Measurements from ENCODE around the gene NFKBIE.
A peak's percentile ranks its signal among the peaks of the same experiment; 100 is the strongest.

The NFKBIE gene

DNA sequence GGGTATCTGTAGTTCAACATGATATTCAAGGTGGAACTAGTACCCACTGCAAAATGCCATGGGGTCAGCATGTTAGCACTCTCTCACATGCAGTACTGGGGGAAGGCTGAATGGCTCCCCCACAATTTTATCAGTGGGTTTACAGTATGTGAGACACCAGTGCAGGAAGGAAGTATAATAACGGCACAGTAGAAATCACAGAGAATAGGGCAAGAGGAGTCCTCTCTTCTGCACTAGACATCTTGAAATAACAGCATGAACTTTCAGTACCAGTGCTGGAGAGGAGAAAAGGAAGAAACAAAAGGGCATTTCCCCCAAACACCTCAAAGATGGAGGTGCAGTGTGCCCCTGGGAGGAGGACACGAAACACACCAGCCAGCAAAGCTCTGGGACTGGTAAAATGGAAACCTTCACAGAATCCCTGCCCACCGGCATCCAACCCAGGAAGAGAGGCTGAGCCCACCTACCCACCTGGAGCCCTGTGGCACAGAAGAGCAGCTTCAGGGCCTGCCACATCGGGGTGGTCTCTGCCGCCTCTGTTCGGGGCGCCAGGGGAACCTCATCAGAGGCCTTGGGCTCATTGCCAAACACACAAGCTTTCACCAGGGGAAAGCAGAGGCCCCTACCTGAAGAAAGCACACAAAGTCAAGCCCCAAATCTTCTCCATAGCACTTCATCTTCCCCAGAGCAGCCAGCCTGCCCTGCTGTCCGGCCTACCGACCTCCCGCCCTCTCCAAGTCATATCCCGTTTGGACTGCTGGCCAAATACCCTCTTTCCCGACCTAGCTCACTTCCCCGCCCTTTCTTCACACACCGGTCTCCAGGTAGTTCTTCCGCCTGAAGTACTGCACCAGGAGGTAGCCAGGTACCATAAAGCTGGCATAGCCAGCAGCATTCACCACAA lies 9.2 kb downstream of the NFKBIE start:
- H3K4me1 Mint-ChIP-seq (ENCODE audit: low read depth in 2 of 2): peaks cover 51 to 58% of the 10 kb centered on the region in 2 donors
- peak overlapping the region; percentile 79 to 83 for H3K27ac Mint-ChIP-seq
- DNase-seq (no peak), ATAC-seq (replicated peaks) (peak; percentile 9)
- H3K36me3 Mint-ChIP-seq (ENCODE audit: insufficient read depth): peaks cover 86% of the 10 kb centered on the region
- H3K4me3 Mint-ChIP-seq: peak overlapping the region; percentile 76 to 87
- no peaks in the 10 kb centered on the region for H3K27me3 Mint-ChIP-seq
- H3K9me3 Mint-ChIP-seq: no peaks in the 10 kb centered on the region

DNA sequence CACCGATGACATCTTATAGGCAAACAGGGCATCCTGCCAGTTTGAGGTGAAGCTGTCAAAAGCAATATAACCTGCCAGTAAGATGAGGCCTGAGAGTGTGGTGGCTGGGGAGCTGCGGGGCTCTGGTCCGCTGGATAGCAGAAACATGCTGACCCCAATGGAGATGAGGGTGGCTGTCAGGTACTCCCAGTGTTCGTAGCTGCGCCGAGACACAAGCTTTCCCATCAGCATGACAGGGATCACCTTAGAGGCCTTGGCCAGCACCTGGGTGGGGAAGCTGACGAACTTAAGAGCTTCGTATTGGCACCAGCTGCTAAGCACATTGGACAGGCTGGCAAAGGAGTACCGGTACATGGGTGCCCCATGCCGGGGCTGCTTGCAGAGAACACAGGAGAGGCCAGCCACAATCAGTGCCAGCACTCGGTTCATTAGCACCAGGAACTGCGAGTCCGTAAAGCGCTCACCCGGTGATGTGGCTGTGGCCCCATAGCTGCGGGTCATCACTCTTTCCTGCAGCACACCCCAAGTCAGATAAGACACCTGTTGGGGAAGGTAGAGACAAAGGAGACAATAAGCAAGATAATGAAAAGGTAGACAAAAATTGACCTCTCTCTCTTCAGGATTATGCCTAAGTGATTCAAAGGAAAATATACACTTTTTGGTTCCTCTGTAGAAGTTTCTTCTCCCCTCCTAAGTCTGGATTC lies 10.1 kb downstream of the NFKBIE start:
- ATAC-seq (replicated peaks): no peak
- Mint-ChIP-seq H3K9me3 (no peaks in the 10 kb centered on the region), H3K4me1 (ENCODE audit: low read depth in 2 of 2) (peaks cover 50 to 56% of the 10 kb centered on the region in 2 donors), H3K4me3 (peak overlapping the region; percentile 76 to 87), H3K27me3 (no peaks in the 10 kb centered on the region), H3K27ac (peak overlapping the region; percentile 79 to 83), H3K36me3 (ENCODE audit: insufficient read depth) (peaks cover 93% of the 10 kb centered on the region)
- DNase-seq: no peak

DNA sequence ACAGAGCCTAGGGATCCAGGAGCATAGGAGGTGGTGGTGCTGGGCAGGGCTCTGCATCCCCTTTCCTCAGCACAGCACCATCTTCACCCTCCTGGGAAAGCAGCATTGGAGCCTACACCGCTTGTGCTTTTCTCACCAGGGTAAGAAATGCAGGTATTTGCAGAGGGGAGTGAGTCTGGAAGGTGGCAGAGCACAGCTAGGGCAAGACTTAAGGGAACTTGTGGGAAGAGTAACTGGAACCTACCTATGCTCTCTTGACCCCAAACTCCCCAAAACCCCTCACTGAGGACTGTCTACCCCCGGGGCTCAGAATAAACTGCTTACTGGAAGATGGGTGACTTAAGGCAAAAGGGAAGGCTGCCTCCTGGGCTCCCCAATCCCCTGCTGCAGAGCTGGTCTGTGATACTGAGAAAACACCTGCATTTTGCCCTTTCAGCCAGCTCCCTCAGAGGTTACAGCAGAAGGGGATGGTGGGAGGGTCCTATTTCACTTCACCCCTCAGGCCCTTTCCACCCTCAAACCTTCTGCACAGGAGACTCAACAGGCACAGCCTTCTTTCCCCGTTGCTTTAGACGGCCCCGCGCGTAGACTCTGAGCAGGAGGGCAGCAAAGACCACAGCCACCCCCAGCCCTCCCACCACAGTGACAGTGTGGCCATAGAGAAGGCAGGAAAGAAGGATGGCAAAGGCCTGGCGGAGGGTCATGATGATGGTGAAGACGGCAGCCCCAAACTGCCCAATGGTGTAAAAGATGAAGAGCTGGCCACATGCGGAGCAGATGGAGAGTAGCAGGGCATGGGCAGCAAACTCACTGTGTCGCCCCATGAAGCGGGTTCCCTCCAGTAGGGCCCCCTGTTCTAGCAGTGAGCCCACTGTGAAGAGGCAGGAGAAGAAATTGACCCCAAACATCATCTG lies 10.9 kb downstream of the NFKBIE start:
- no peaks in the 10 kb centered on the region for H3K27me3 Mint-ChIP-seq
- H3K9me3 Mint-ChIP-seq: no peaks in the 10 kb centered on the region
- ATAC-seq (replicated peaks): no peak
- peak overlapping the region; percentile 79 to 83 for H3K27ac Mint-ChIP-seq
- peaks cover 93% of the 10 kb centered on the region for H3K36me3 Mint-ChIP-seq (ENCODE audit: insufficient read depth)
- peak overlapping the region in 1 of 2 donors; percentile 76 for H3K4me3 Mint-ChIP-seq
- DNase-seq: no peak
- peaks cover 57 to 61% of the 10 kb centered on the region in 2 donors for H3K4me1 Mint-ChIP-seq (ENCODE audit: low read depth in 2 of 2)

DNA sequence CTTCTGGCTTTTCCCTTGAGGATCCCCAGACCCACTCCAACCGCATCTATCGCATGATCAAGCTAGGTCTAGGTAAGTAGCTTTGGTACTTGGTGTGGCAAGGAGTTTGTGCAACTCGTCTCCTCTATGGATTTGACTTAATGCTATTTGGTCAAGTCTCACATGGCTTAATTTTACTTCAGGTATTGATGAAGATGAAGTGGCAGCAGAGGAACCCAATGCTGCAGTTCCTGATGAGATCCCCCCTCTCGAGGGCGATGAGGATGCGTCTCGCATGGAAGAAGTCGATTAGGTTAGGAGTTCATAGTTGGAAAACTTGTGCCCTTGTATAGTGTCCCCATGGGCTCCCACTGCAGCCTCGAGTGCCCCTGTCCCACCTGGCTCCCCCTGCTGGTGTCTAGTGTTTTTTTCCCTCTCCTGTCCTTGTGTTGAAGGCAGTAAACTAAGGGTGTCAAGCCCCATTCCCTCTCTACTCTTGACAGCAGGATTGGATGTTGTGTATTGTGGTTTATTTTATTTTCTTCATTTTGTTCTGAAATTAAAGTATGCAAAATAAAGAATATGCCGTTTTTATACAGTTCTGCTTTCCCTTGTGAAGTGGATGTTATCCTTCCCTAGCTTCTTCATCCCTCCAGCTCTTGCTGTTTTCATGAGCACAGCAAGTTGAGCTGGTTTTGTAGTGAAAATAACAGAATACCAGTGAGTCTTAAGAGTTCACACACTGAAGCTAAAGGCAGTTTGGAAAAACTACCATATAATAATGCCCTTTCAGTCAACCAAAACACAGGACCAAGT lies 11.8 kb downstream of the NFKBIE start:
- Mint-ChIP-seq H3K4me3 (peak overlapping the region in 1 of 2 donors; percentile 45), H3K4me1 (ENCODE audit: low read depth in 2 of 2) (peaks cover 62 to 70% of the 10 kb centered on the region in 2 donors), H3K9me3 (no peaks in the 10 kb centered on the region), H3K36me3 (ENCODE audit: insufficient read depth) (peaks cover 98% of the 10 kb centered on the region), H3K27me3 (no peaks in the 10 kb centered on the region), H3K27ac (peak overlapping the region; percentile 79 to 83)
- DNase-seq: peak; percentile 58 to 68 (median 64)
- ATAC-seq (replicated peaks): peak; percentile 19

DNA sequence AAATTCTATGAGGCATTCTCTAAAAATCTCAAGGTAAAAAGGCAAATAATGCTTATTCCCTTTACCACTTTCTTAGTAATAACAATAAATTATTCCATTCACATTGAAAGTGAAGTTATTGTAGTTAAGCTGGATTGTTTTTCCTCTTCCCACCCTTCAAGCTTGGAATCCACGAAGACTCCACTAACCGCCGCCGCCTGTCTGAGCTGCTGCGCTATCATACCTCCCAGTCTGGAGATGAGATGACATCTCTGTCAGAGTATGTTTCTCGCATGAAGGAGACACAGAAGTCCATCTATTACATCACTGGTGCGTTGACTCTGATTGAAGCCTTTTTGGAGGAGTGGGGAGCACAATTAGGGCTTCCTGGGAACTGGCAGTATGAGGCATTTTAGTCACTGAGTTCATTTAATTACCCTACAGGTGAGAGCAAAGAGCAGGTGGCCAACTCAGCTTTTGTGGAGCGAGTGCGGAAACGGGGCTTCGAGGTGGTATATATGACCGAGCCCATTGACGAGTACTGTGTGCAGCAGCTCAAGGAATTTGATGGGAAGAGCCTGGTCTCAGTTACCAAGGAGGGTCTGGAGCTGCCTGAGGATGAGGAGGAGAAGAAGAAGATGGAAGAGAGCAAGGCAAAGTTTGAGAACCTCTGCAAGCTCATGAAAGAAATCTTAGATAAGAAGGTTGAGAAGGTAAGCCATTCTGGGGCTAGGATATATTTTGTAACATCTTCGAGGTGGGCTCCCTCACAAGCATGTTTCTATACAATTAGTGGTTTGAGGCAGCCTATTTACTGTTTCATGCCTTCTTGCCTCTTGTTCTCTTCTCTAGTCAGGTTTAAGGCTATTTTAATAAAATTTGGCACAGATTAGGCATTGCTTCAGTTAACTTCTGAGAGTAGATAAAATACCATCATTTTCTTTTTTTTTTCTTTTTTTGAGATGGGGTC lies 13.5 kb downstream of the NFKBIE start:
- ATAC-seq (replicated peaks) (no peak), DNase-seq (no peak)
- peaks cover 100% of the 10 kb centered on the region for H3K36me3 Mint-ChIP-seq (ENCODE audit: insufficient read depth)
- peaks cover 66 to 74% of the 10 kb centered on the region in 2 donors for H3K4me1 Mint-ChIP-seq (ENCODE audit: low read depth in 2 of 2)
- H3K9me3 Mint-ChIP-seq: no peaks in the 10 kb centered on the region
- H3K27me3 Mint-ChIP-seq: no peaks in the 10 kb centered on the region
- H3K27ac Mint-ChIP-seq: peak overlapping the region in 1 of 2 donors; percentile 83
- H3K4me3 Mint-ChIP-seq: peak overlapping the region in 1 of 2 donors; percentile 5

DNA sequence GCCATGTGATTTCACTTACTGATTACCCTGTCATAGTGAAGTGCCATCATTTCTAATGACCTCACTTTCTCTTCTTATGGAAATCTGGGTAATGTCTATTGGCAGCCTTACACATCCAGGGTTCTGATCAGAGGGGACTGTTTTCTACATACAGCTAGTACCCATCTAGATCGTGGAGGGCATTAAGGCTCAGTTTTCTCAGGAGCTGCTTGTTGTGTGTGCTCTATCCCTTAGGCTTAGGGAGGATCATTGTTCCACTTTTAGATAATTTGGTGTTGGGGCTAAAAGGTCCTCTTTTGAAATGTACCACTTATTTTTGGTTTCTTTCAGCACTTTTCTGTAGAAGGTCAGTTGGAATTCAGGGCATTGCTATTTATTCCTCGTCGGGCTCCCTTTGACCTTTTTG lies 14.6 kb downstream of the NFKBIE start:
- no peak for DNase-seq
- H3K27me3 Mint-ChIP-seq: no peaks in the 10 kb centered on the region
- peaks cover 100% of the 10 kb centered on the region for H3K36me3 Mint-ChIP-seq (ENCODE audit: insufficient read depth)
- no peak for ATAC-seq (replicated peaks)
- H3K4me3 Mint-ChIP-seq: no peak overlapping the region
- no peaks in the 10 kb centered on the region for H3K9me3 Mint-ChIP-seq
- H3K27ac Mint-ChIP-seq: no peak overlapping the region
- peaks cover 61 to 66% of the 10 kb centered on the region in 2 donors for H3K4me1 Mint-ChIP-seq (ENCODE audit: low read depth in 2 of 2)

DNA sequence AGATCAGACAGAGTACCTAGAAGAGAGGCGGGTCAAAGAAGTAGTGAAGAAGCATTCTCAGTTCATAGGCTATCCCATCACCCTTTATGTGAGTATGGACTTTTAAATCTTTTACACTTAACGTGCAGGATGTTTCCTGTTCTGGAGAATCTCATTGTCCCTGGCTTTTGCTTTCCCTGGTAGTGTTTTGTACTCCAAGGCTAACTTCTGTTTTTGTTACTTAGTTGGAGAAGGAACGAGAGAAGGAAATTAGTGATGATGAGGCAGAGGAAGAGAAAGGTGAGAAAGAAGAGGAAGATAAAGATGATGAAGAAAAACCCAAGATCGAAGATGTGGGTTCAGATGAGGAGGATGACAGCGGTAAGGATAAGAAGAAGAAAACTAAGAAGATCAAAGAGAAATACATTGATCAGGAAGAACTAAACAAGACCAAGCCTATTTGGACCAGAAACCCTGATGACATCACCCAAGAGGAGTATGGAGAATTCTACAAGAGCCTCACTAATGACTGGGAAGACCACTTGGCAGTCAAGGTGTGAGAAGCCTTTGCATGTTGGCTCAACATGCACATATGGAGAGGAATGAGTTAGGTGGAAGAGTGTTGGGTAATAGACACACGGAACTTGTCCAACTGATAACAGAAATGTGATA lies 15.2 kb downstream of the NFKBIE start:
- no peak for ATAC-seq (replicated peaks)
- H3K36me3 Mint-ChIP-seq (ENCODE audit: insufficient read depth): peaks cover 100% of the 10 kb centered on the region
- no peak overlapping the region for H3K4me3 Mint-ChIP-seq
- peaks cover 61 to 65% of the 10 kb centered on the region in 2 donors for H3K4me1 Mint-ChIP-seq (ENCODE audit: low read depth in 2 of 2)
- H3K27ac Mint-ChIP-seq: peak overlapping the region; percentile 98 to 100
- H3K9me3 Mint-ChIP-seq: no peaks in the 10 kb centered on the region
- no peaks in the 10 kb centered on the region for H3K27me3 Mint-ChIP-seq
- no peak for DNase-seq

DNA sequence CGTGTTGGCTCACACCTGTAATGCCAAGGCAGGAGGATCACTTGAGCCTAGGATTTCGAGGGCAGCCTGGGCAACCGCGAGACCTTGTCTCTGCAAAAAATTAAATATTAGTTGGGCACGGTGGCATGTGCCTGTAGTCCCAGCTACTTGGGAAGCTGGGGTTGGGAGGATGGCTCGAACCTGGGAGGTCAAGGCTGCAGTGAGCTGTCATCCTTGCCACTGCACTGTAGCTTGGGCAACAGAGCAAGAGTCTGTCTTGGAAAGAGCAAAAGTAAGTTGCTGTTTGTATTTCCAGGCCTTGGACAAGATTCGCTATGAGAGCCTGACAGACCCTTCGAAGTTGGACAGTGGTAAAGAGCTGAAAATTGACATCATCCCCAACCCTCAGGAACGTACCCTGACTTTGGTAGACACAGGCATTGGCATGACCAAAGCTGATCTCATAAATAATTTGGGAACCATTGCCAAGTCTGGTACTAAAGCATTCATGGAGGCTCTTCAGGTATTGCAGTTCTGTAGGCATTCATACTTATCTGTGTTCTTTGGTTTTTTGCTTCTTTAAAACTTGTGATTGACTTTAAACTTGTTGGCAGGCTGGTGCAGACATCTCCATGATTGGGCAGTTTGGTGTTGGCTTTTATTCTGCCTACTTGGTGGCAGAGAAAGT lies 16.1 kb downstream of the NFKBIE start:
- no peaks in the 10 kb centered on the region for H3K27me3 Mint-ChIP-seq
- H3K9me3 Mint-ChIP-seq: no peaks in the 10 kb centered on the region
- H3K36me3 Mint-ChIP-seq (ENCODE audit: insufficient read depth): peaks cover 93% of the 10 kb centered on the region
- H3K4me3 Mint-ChIP-seq: peak overlapping the region; percentile 95 to 100
- H3K27ac Mint-ChIP-seq: peak overlapping the region; percentile 98 to 100
- ATAC-seq (replicated peaks): no peak
- H3K4me1 Mint-ChIP-seq (ENCODE audit: low read depth in 2 of 2): peaks cover 53 to 56% of the 10 kb centered on the region in 2 donors
- DNase-seq: no peak

DNA sequence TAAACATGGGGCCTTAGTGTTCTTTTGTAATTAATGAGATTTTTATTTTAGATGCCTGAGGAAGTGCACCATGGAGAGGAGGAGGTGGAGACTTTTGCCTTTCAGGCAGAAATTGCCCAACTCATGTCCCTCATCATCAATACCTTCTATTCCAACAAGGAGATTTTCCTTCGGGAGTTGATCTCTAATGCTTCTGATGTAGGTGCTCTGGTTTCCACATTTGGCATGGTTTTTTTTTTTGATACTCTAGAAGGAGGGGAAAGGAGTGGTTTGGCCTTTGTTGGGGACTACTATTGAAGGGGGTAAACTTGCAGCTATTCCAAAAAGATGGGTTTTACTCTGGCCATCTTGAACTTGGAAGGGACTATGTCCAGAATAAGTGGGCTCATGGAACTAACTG lies 16.8 kb downstream of the NFKBIE start:
- H3K27me3 Mint-ChIP-seq: no peaks in the 10 kb centered on the region
- peak overlapping the region; percentile 95 to 100 for H3K4me3 Mint-ChIP-seq
- no peaks in the 10 kb centered on the region for H3K9me3 Mint-ChIP-seq
- H3K27ac Mint-ChIP-seq: peak overlapping the region; percentile 98 to 100
- H3K4me1 Mint-ChIP-seq (ENCODE audit: low read depth in 2 of 2): peaks cover 50 to 52% of the 10 kb centered on the region in 2 donors
- ATAC-seq (replicated peaks) (no peak), DNase-seq (no peak)
- H3K36me3 Mint-ChIP-seq (ENCODE audit: insufficient read depth): peaks cover 86% of the 10 kb centered on the region

DNA sequence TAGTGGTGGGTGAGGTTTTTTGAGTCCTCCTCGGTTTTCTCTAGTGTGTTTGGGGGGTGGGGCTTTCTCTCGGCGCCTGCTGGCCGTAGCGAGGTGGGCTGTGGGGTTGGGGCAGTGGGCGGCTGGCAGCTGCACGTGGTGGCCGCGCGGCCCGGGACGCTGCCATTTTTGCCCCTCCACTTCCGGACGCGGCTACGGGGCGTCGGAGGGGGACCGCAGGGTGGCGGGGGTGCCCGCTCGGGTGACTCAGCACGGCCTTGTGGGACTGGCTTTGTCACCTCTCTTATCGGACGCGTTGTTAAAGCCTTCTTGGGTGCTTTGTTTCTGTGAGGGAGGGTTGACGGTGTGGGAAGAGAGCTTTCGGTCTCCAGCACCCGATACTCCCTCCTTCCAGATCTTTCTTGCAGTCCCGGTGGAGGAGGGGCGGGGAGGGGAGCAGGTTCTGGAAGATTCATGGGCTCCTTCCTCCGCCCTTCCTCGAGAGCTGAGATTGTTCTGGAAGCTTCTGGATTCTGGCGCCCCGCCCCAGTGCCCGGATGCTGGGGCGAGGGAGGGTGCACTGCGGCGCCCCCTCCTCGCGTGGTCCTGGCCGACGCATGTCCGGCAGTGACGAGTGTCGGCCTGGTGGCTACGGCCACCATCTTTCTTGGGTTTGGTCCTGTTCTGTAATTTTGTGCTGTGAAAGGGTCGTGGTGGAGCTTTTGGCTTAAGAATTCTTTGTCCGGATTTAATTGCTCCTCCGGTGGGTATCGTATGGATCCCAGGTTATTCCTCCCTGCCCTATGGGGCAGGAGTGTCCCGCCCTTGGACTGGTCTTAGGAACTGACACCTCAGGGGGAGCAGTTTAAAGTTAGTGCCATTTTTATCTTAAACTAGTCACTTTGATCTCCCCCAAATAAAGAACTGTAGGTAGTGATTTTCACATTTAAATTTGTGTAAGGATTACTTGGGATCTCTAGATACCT lies 17.7 kb downstream of the NFKBIE start:
- peak; percentile 70 for ATAC-seq (replicated peaks)
- H3K36me3 Mint-ChIP-seq (ENCODE audit: insufficient read depth): peaks cover 77% of the 10 kb centered on the region
- peak; percentile 89 to 91 (median 90) for DNase-seq
- peak overlapping the region; percentile 98 to 100 for H3K27ac Mint-ChIP-seq
- no peaks in the 10 kb centered on the region for H3K9me3 Mint-ChIP-seq
- peak overlapping the region; percentile 95 to 100 for H3K4me3 Mint-ChIP-seq
- H3K27me3 Mint-ChIP-seq: no peaks in the 10 kb centered on the region
- H3K4me1 Mint-ChIP-seq (ENCODE audit: low read depth in 2 of 2): peaks cover 40 to 46% of the 10 kb centered on the region in 2 donors

All from effector memory CD8-positive, alpha-beta T cell (primary cell).